ENCODE results near the gene DYNLT2.

Gene DYNLT2

GRCh38 chr6:169692516-169692915, 58.9 kb downstream of the DYNLT2 start:
- no peak for DNase-seq

- DNase-seq, result no peak
These were observed 60.1 kb downstream of the DYNLT2 start for GRCh38 chr6:169691260-169691659.
